Large intestine (tissue), 12 donors: Measurements from ENCODE around the gene PRR5. TPM values are rescaled to one million over a fixed set of nuclear protein-coding genes. Genes with fewer than 3 reads are reported as not detected.
"Not testable (repeated sequence)": the region's sequence is repeated elsewhere in the genome, so short reads cannot be mapped to it uniquely, and the experiment has no call there.

ENCODE experiments used
- DNase-seq, 2 donors: peaks; one replicate each; pipeline versions ENCODE4 v3.0.0 to v3.0.0-alpha.2; 2013
- H3K27ac ChIP-seq: one replicate; pipeline ENCODE4 v1.5.1; 2013; ENCODE audit warnings: low read length
- H3K27me3 ChIP-seq: 2 replicates; pipeline ENCODE4 v1.6.1; 2013; ENCODE audit warnings: low read length; ENCODE audit not compliant: control insufficient read depth, insufficient read depth
- H3K36me3 ChIP-seq: 2 replicates; pipeline ENCODE4 v1.6.1; 2013; ENCODE audit warnings: low read length; ENCODE audit not compliant: control insufficient read depth, insufficient read depth
- H3K4me1 ChIP-seq: one replicate; pipeline ENCODE4 v1.6.1; 2013; ENCODE audit warnings: low read length; ENCODE audit not compliant: control insufficient read depth, insufficient read depth
- H3K4me3 ChIP-seq: one replicate; pipeline ENCODE4 v1.5.1; 2013; ENCODE audit warnings: low read length
- H3K9me3 ChIP-seq: one replicate; pipeline ENCODE4 v1.6.1; 2013; ENCODE audit warnings: mild to moderate bottlenecking, low read depth, low read length, moderate library complexity; ENCODE audit not compliant: control insufficient read depth
- WGBS: methylation state at CpG from one replicate; pipeline ENCODE4 v1.1.5; 2013; ENCODE audit warnings: low lambda C conversion rate; ENCODE audit not compliant: insufficient coverage; 5-methylcytosine and 5-hydroxymethylcytosine counted together
- long read RNA-seq, 11 donors: transcript quantifications; one replicate each; lab custom pipeline, GENCODE V29; 2026
- polyA plus RNA-seq: library from polyadenylated mRNA; unstranded; fragments of 120-200 nt; gene quantifications from one replicate; pipeline ENCODE4 v1.2.1, GENCODE V29; 2013

Gene PRR5
- 44.5 TPM for polyA plus RNA-seq
- long read RNA-seq, donor 1, partial matches to known transcripts = 0 of 10 reads
- long read RNA-seq, donor 1, other reads (novel, unspliced or antisense) = 0 of 10 reads
- long read RNA-seq, donor 2, transcript PRR5-201 (9 exons, 1,767 nt) = major isoform, 14 of 29 reads
- long read RNA-seq, donor 2, transcript PRR5-215 (4 exons, 2,125 nt) = minor isoform, 6 of 29 reads
- long read RNA-seq, donor 2, partial matches to known transcripts = 0 of 29 reads
- long read RNA-seq, donor 2, other reads (novel, unspliced or antisense) = 0 of 29 reads
- long read RNA-seq, donor 3, transcript PRR5-202 (8 exons, 1,878 nt) = major isoform, 10 of 46 reads
- long read RNA-seq, donor 3, transcript PRR5-211 (2 exons, 1,965 nt) = minor isoform, 5 of 46 reads
- long read RNA-seq, donor 3, transcript PRR5-201 (9 exons, 1,767 nt) = minor isoform, 7 of 46 reads
- long read RNA-seq, donor 3, partial matches to known transcripts = 19 of 46 reads
- long read RNA-seq, donor 3, other reads (novel, unspliced or antisense) = 0 of 46 reads
- long read RNA-seq, donor 4, partial matches to known transcripts = 0 of 3 reads
- long read RNA-seq, donor 4, other reads (novel, unspliced or antisense) = 0 of 3 reads
- long read RNA-seq, donor 5, partial matches to known transcripts = 0 of 4 reads
- long read RNA-seq, donor 5, other reads (novel, unspliced or antisense) = 0 of 4 reads
- long read RNA-seq, donor 6, transcript PRR5-211 (2 exons, 1,965 nt) = major isoform, 6 of 23 reads
- long read RNA-seq, donor 6, transcript PRR5-202 (8 exons, 1,878 nt) = minor isoform, 5 of 23 reads
- long read RNA-seq, donor 6, transcript PRR5-201 (9 exons, 1,767 nt) = major isoform, 6 of 23 reads
- long read RNA-seq, donor 6, partial matches to known transcripts = 0 of 23 reads
- long read RNA-seq, donor 6, other reads (novel, unspliced or antisense) = 0 of 23 reads
- long read RNA-seq, donor 7, partial matches to known transcripts = 0 of 9 reads
- long read RNA-seq, donor 7, other reads (novel, unspliced or antisense) = 0 of 9 reads
- long read RNA-seq, donor 8, transcript PRR5-202 (8 exons, 1,878 nt) = minor isoform, 5 of 20 reads
- long read RNA-seq, donor 8, transcript PRR5-201 (9 exons, 1,767 nt) = major isoform, 6 of 20 reads
- long read RNA-seq, donor 8, partial matches to known transcripts = 0 of 20 reads
- long read RNA-seq, donor 8, other reads (novel, unspliced or antisense) = 0 of 20 reads
- long read RNA-seq, donor 9, partial matches to known transcripts = 0 of 16 reads
- long read RNA-seq, donor 9, other reads (novel, unspliced or antisense) = 0 of 16 reads
- long read RNA-seq, donor 10, transcript PRR5-202 (8 exons, 1,878 nt) = major isoform, 9 of 31 reads
- long read RNA-seq, donor 10, transcript PRR5-201 (9 exons, 1,767 nt) = major isoform, 9 of 31 reads
- long read RNA-seq, donor 10, partial matches to known transcripts = 0 of 31 reads
- long read RNA-seq, donor 10, other reads (novel, unspliced or antisense) = 0 of 31 reads
- long read RNA-seq, donor 11, partial matches to known transcripts = 0 of 6 reads
- long read RNA-seq, donor 11, other reads (novel, unspliced or antisense) = 0 of 6 reads

DNA sequence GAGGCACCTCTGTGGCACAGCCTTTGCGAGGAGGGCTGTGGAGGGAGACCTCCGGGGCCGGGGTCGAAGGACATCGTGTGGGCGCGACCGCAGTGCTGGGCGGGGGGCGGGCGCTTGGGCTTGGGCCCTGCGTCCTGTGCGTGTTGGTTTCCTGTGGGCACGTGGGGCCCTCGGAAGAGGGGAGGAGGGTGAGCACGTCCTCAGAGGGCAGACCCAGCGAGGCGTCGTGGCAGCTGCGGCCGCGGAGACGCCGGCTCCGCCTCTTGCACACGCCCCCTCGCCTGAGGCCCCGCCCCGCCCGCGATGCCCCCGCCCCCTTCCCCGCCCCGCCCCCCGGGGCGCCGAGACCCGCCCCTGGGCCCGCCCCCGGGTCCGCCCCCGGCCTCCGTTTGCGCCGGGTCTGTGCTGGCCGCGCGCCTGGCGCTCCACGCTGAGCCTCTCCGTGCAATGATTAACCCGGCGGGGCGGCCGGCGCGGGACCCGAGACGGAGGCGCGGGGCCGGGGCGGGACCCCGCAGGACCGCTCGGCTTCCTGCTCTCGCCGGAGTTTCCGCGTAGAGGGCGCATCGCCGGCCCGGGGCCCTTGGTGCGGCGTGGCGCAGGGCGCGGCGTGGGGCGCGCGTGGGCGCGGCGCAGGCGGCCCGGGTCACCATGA, at the start of gene PRR5:
PRR5 (plus strand) TSS at position 381 of the 655 bp plus-strand sequence; CDS start at position 652, 271 bp downstream.
- no peaks in the 10 kb centered on the region for H3K27me3 ChIP-seq
- peak within 1 kb of the TSS; percentile 54 for H3K4me3 ChIP-seq
- H3K27ac ChIP-seq = peak within 1 kb of the TSS; percentile 16
- peaks cover 38% of the 10 kb centered on the region for H3K4me1 ChIP-seq
- WGBS = no CpG with 5 or more reads among the region's 88 CpGs
- peaks cover 7% of the 10 kb centered on the region for H3K36me3 ChIP-seq
- peak; percentile 88 to 89 for DNase-seq
- no peaks in the 10 kb centered on the region for H3K9me3 ChIP-seq

DNA sequence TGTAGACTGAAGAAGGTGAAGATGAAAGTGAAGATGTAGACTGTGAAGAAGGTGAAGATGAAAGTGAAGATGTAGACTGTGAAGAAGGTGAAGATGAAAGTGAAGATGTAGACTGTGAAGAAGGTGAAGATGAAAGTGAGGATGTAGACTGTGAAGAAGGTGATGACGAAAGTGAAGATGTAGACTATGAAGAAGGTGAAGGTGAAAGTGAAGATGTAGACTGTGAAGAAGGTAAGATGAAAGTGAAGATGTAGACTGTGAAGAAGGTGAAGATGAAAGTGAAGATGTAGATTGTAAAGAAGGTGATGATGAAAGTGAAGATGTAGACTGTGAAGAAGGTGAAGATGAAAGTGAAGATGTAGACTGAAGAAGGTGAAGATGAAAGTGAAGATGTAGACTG, 49.1 kb upstream of the PRR5 start:
- not testable (repeated sequence) for H3K27me3 ChIP-seq, H3K9me3 ChIP-seq, DNase-seq, H3K4me1 ChIP-seq, H3K27ac ChIP-seq, H3K4me3 ChIP-seq, H3K36me3 ChIP-seq
- WGBS = 75% methylated on average over 1 of the region's 1 CpG

DNA sequence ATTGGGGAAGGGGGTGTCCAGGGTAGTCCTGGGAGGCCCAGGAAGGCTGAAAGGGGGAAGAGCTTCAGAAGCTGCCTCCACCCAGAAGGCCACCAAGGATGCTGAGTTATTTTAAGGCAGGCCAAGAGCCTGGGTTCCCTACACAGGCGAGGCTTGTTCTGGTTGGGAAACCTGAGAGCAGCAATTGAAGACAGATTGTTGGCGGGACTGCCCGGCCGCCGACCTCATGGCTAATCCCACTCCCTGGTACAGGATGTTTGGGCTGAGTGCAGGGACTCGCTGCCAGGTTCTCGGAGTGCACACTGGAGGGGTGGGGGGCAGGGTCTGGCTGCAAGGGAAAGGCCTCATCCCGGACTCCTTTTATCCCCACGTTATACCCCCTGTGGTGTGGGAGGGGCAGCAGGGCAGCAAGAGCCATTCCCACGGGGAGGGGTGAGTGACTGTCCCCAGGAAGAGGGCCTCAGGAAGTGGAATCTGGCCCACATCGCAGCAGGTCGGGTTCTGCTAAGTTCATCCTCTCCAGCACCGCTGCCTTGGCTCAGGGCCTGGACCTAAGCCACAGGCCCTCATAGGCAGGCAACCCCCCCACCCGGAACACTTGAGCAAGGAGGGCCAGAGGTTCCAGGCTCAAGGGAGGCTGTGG, 43.6 kb upstream of the PRR5 start:
- Histone ChIP-seq H3K36me3 (no peaks in the 10 kb centered on the region), H3K9me3 (no peaks in the 10 kb centered on the region), H3K4me3 (no peak overlapping the region), H3K27ac (no peak overlapping the region), H3K27me3 (no peaks in the 10 kb centered on the region), H3K4me1 (no peaks in the 10 kb centered on the region)
- no CpG with 5 or more reads among the region's 14 CpGs for WGBS
- peak in 1 of 2 donors; percentile 36 for DNase-seq

- WGBS = no CpG with 5 or more reads among the region's 6 CpGs
- Histone ChIP-seq H3K36me3 (no peaks in the 10 kb centered on the region), H3K27me3 (no peaks in the 10 kb centered on the region), H3K4me3 (no peak overlapping the region), H3K9me3 (no peaks in the 10 kb centered on the region), H3K27ac (no peak overlapping the region), H3K4me1 (peaks cover 3% of the 10 kb centered on the region)
- peak in 1 of 2 donors; percentile 11 for DNase-seq
Measured at GRCh38 chr22:44659140-44659539, 42.9 kb upstream of the PRR5 start.

DNA sequence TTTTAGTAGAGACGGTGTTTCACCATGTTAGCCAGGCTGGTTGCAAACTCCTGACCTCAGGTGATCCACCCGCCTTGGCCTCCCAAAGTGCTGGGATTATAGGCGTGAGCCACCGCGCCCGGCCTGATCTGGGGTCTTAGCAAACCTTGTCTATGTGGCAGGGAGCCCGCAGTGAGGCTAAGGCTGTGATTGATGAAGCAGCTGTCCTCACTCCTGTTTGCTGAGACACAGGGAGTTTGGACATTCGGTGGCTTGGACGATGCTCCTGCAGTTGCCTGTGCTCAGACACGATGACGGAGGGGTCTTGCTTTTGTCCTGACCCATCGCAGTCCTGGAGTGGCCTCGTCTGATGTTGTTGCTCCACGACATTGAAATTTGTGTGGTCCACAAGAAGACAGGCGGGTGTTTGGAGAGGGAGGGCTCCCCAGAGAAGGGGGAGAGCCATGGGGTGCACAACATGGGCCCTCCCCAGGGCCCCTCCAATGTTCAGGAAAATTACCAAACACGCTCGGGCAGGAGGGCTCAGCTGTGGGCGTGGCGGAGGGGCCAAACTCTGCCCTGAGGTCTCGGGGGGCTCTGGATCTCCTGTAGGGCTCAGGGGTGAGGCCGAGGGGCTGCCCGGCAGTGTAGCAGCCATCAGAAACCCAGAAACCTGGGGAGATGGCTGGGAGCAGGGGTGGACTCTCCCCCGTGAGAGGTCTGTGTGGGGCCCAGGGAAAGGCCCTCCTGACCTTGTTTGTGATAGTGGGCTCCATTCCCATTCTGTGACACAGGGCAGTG, 41.8 kb upstream of the PRR5 start:
- Histone ChIP-seq H3K4me1 (peaks cover 3% of the 10 kb centered on the region), H3K36me3 (no peaks in the 10 kb centered on the region), H3K27me3 (no peaks in the 10 kb centered on the region), H3K27ac (no peak overlapping the region), H3K9me3 (no peaks in the 10 kb centered on the region), H3K4me3 (no peak overlapping the region)
- peak in 1 of 2 donors; percentile 3 for DNase-seq
- WGBS = no CpG with 5 or more reads among the region's 23 CpGs

DNA sequence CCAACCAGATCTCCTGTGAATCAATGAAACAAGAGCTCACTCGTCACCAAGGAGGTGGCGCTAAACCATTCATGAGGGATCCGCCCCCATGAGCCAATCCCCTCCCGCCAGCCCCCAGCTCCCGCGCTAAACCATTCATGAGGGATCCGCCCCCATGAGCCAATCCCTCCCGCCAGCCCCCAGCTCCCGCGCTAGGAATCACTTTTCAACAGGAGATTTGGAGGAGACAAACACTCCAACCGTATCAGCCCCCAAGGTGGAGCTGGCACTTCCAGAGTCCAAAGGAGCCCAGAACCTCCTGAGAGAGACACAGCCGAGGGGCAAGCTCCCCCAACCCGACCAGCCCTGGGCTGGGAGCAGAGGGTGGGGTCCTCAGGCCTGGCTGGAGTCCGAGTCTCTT, 40.9 kb upstream of the PRR5 start:
- Histone ChIP-seq H3K27ac (no peak overlapping the region), H3K4me3 (no peak overlapping the region), H3K4me1 (peaks cover 3% of the 10 kb centered on the region), H3K9me3 (no peaks in the 10 kb centered on the region), H3K36me3 (no peaks in the 10 kb centered on the region), H3K27me3 (no peaks in the 10 kb centered on the region)
- DNase-seq = peak in 1 of 2 donors; percentile 20
- WGBS = no CpG with 5 or more reads among the region's 14 CpGs

- DNase-seq = peak in 1 of 2 donors; percentile 45
- Histone ChIP-seq H3K4me1 (peaks cover 3% of the 10 kb centered on the region), H3K9me3 (no peaks in the 10 kb centered on the region), H3K27ac (no peak overlapping the region), H3K4me3 (no peak overlapping the region), H3K27me3 (no peaks in the 10 kb centered on the region), H3K36me3 (no peaks in the 10 kb centered on the region)
- 11% methylated on average over 3 of the region's 14 CpGs for WGBS
Measured at GRCh38 chr22:44661659-44662569, 40.1 kb upstream of the PRR5 start.
